Subcutaneous adipose tissue (tissue), 4 donors: Measurements from ENCODE around the gene SIL1. TPM values are rescaled to one million over a fixed set of nuclear protein-coding genes. Genes with fewer than 3 reads are reported as not detected.

Experiments used
- total RNA-seq, 4 donors: library from RNA; depleted of rRNA; stranded (reverse); fragments of >200 nt; gene quantifications; one replicate each; pipeline ENCODE4 v1.1.0, GENCODE V29; 2016
- TF ChIP-seq, protein P1 (sequence below): fragments of 450-650 bp; IDR thresholded peaks from one replicate; pipeline ENCODE4 v1.5.1; 2016; ENCODE audit warnings: low read depth, mild to moderate bottlenecking, control low read depth, antibody characterized with exemption, moderate library complexity

Gene SIL1
- total RNA-seq, 4 donors from 2014 or later: 29.7 to 52.9 (median 44.8) TPM

- TF ChIP-seq, protein P1, sequence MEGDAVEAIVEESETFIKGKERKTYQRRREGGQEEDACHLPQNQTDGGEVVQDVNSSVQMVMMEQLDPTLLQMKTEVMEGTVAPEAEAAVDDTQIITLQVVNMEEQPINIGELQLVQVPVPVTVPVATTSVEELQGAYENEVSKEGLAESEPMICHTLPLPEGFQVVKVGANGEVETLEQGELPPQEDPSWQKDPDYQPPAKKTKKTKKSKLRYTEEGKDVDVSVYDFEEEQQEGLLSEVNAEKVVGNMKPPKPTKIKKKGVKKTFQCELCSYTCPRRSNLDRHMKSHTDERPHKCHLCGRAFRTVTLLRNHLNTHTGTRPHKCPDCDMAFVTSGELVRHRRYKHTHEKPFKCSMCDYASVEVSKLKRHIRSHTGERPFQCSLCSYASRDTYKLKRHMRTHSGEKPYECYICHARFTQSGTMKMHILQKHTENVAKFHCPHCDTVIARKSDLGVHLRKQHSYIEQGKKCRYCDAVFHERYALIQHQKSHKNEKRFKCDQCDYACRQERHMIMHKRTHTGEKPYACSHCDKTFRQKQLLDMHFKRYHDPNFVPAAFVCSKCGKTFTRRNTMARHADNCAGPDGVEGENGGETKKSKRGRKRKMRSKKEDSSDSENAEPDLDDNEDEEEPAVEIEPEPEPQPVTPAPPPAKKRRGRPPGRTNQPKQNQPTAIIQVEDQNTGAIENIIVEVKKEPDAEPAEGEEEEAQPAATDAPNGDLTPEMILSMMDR: no peak
These were observed 219.6 kb downstream of the SIL1 start for GRCh38 chr5:138978581-138978980.

GRCh38 chr5:138978080-138978479, 220.1 kb downstream of the SIL1 start:
- TF ChIP-seq, protein P1: no peak

DNA sequence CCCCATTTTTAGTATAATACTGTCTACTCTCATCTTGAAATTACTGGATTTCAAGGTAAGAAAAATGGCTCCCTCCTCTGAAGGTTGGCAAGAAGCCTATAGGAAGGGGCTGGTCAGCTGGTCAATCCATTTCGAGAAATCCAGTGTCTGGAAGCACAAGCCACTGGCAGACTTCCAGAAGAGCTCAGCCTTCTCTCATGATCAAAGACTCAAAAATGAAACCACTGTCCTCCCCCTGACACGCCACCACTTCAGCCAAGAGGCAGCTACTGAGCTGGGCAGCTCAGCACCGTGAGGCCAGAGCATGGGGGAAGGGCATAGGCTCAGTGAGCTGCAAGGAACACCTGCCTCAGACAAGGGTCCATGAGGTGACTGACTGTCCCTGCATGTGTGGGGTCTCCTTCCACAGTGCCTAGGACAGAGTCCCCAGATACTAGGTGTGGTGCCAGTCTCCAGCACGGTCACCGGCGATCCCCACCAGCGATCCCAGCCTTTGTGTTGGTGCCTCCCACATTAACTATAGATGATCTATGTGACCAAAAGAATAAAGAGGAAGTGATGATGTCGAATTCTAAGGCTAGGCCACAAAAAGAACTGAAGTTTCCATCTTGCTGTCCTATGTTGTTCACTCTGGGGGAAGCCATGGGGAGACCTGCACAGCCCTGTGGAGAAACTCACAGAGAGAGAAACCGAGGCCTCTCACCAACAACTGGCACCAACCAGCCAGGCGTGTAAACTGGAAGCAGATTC, 222.9 kb downstream of the SIL1 start:
- TF ChIP-seq, protein P1: no peak

- TF ChIP-seq, protein P1: no peak
These were observed 223.7 kb downstream of the SIL1 start for GRCh38 chr5:138974227-138975063.

- TF ChIP-seq, protein P1: no peak
These were observed 225.3 kb downstream of the SIL1 start for GRCh38 chr5:138972836-138973235.

DNA sequence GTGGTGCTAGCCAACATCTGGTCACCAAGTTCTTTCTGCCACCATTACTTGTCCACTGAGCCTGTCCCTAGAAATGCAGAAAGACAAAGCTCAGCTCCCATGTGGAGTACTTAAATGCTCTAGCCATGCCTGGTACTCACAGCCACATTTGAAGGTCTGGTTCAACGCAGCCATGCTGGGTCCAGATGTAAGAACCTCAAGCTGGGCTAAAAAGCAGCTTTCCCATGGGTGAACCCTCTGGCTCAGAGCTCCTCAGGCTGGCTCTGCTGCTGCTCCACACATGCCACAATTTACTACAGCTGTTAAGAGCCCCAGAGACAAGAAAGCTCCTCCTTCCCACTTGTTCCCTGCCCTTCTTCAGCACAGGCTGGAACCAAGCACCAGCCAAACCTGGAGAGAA, 225.9 kb downstream of the SIL1 start:
- TF ChIP-seq, protein P1: no peak

DNA sequence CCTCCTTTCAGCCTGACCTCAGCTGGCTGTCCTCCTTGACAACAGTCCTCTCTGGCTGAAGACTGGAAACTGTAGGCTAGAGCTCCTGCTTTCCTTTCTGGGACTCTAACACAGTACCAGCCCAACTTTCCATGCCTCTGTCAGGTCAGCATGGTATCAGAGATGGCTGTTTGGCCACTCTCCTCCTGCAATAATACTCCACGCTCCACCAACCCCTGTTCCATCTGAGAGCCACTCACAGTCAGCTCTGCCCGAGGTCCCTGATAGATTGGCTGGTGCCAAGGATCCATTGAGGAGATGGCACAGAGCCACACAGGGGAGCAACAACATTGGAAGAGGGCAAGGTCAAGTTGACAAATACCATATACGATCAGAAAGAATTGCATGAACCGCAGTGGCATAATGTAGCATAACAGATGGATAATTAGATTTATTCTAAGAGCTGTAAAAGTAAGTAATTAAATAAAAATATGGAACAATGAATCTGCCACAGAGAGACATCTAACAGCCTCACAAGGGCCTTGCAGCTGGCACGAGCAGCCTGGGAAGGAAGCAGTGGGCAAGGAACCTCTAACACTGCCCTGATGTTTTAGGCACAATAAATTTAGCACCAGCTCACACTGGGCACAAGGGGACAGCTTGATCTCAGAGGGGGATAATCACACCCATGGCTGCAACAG, 228.7 kb downstream of the SIL1 start:
- TF ChIP-seq, protein P1: no peak
